GM12872 (cell line): ENCODE results near the gene CD40.

Source experiments
- TF ChIP-seq, protein P1 (sequence below): IDR thresholded peaks from 3 replicates; pipeline ENCODE4 v1.5.1; 2011; ENCODE audit warnings: low read depth, mild to moderate bottlenecking, low read length, moderate library complexity; ENCODE audit not compliant: insufficient read depth

CD40 gene

DNA sequence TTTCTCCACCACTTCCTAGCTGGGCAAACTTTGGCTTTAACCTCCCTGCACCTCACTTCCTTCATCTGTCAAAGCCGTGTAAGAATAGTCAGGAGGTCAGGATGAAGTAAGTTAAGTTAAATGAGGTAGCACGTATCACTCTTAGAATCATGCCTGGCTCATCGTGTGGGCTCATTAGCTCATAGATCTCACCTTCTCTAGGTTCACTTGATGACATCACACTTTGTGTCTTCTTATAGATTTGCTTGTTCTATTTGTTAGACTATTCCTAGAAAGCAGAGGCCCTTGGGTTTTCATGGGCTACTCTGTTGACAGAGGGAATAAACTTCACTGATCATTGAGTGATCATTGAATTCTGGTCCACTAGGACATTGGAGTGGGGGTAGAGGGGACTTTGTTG lies 16.2 kb upstream of the CD40 start:
- TF ChIP-seq, protein P1, sequence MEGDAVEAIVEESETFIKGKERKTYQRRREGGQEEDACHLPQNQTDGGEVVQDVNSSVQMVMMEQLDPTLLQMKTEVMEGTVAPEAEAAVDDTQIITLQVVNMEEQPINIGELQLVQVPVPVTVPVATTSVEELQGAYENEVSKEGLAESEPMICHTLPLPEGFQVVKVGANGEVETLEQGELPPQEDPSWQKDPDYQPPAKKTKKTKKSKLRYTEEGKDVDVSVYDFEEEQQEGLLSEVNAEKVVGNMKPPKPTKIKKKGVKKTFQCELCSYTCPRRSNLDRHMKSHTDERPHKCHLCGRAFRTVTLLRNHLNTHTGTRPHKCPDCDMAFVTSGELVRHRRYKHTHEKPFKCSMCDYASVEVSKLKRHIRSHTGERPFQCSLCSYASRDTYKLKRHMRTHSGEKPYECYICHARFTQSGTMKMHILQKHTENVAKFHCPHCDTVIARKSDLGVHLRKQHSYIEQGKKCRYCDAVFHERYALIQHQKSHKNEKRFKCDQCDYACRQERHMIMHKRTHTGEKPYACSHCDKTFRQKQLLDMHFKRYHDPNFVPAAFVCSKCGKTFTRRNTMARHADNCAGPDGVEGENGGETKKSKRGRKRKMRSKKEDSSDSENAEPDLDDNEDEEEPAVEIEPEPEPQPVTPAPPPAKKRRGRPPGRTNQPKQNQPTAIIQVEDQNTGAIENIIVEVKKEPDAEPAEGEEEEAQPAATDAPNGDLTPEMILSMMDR: no peak

DNA sequence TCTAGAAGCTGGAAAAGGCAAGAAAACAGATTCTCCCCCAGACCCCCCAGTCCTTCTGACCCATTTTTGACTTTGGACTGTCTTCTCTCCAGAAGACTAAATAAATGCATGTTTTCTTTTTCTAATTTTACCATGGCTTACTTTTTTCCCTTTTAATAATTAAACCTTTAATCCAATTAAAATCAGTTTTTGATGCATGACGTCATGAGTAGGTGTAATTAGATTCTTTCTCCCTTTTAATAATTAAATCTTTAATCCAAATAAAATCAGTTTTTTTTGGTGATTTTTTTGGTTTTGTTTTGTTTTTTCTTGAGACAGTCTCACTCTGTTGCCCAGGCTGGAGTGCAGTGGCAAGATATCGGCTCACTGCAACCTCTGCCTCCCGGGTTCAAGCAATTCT lies 15.2 kb upstream of the CD40 start:
- TF ChIP-seq, protein P1: no peak

DNA sequence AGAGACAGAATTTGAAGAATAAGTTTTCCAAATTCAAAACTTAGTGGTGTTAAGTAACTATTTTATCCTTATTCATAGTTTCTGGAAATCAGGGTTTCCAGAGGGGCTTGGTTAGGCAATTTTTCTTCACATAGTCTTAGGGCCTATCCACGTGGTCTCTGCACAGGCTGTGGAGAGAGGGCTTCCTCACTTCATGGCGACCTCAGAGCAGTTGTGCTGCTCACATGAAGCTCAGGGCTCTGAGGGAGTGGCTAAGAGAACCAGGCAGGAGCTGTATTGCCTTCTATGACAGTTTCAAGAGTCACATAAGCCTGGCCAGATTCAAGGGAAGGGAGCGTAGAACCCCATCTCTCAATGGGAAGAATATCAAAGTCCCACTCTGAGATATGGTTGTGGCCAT lies 13.9 kb upstream of the CD40 start:
- TF ChIP-seq, protein P1: no peak

DNA sequence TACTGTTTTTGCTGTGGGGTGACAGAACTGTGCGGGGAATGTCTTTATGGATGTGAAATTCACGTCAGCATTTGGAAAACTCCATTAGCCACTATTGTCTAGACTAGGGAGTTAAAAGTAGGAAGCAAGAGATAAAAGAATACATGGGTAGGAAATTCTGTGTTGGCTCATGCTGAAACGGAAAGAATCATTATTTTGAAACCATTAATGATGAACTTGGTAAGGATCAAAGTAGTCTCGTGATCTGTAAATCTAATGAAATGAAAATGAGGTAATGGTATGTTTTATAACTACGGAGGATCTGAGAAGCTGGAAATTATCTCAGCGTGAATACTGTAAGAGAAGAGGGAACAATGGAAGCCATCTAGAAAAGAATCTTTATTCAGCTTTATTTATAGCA lies 11.1 kb upstream of the CD40 start:
- TF ChIP-seq, protein P1: no peak

DNA sequence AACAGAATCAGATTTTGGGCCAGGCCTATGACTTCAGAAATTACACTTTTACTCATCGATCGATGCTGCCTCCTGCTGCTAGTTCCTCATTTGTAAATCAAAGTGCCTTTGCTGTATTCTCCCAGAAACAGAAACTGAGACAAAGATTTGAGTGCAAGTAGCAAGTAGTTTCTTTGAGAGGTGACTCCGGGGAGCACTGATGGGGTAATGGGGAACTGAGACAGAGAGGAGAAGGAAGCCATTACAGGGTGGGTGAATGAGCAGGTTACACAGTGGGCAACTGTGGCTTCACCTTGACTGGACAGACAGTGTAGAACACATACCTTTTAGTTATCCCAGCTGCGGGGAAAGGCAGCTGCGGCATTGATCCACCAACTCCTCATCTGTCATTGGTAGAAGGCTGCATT lies 9.7 kb upstream of the CD40 start:
- TF ChIP-seq, protein P1: peak; percentile 30; the same call in 1 of the 3 replicates

DNA sequence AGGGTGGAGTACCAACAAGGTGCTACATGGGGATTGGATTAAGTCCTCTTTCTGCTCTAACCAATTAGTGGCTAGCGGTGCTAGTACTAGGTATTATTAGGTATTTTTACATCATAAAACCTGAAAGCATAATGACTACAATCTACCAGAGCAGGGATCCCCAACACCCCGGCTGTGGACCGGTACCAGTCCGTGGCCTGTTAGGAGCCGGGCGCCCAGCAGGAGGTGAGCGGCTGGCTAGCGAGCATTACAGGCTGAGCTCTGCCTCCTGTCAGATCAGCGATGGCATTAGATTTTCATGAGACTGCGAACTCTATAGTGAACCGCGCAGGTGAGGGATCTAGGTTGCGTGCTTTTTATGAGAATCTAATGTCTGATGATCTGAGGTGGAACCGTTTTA lies 9.1 kb upstream of the CD40 start:
- TF ChIP-seq, protein P1: no peak

DNA sequence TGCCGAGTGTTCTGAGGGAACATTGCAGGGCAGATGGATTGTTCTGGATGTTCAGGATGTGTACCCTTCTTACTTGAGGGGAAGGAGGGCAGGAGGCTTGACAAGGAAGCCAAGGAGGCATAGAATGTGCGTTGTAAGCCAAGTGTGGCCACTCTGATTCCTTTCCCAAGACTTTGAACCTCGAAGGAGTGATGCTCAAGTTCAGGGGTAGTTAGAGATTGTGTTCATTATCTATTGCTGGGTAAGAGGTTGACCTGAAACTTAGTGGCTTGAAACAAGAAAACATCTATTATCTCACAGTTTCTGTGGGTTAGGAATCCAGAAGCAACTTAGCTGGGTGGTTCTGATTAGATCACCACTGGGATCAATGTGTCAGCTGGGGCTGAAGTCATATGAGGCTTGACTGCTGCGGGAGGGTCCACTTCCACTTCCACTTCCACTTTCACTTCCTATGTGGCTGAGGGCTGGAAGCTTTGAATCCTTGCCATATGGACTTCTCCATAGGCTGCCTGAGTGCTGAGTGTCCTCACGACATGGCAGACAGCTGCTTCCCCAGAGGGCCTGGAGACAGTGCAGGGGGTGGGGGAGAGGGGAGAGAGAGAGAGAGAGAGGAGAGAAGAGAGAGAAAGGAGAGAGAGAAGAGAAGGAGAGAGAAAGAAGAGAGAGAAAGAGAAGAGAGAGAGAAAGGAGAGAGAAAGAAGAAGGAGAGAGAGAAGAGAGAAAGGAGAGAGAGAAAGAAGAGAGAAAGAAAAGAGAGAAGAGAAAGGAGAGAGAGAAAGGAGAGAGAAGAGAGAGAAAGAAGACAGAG lies 6.9 kb upstream of the CD40 start:
- TF ChIP-seq, protein P1: no peak
